ENCODE results near the gene NOS3. TPM values are rescaled to one million over a fixed set of nuclear protein-coding genes. Genes with fewer than 3 reads are reported as not detected.

The NOS3 gene
- total RNA-seq, 1 donor from 2014 or later = 0.15 TPM

DNA sequence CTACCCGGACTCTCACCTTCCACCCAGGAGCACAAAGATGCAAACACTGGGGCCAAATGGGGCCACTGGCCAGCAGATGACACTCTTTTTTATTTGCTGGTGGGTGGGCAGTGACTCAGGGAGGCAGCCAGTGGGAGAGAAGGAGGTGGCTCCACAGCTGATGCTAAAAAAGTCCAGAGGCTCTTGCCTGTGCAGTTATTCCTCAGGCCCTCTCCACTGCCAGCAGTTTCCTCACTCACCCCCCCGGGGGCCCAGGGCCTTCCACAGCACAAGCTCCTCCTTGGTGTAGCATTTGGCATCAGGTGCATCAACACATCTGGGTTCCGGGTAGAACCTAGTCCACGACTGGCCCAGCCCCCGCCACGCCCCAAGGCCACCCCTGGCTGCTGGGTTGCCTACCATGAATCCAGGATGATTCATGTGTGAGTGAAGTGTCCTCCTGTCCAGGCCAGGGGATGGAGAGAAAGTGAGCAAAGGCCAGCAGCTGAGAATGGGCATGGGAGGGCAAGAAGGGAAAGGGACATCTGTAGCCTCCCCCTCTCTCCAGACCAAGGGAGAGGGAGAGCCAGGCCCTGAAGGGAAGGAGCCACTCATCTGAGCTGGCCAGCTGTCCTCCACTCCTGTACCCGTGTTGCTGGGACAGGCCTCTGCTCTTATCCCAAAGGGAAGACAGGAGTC is 11.0 kb upstream of the NOS3 start:
- DNase-seq (ENCODE audit: low read depth) = no peak

DNA sequence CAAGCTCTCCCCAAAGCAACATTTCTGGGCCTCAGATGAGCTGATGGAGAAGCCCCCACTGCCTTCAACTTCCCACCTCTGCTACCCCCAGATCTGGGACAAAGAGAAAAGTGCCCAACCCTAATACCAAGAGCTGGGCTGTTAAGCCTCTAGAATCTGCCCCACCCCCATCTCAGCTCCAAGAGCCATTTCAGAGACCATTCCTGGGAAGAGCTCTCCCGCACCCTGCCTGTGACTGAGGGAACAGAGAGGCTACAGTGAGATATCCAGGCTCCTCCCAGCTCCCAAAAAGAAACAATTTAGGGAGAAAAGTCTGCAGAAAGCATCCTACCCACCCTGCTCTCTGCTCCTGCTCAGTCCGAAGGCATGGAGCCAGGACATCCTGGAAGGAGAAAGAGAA is 10.2 kb upstream of the NOS3 start:
- no peak for DNase-seq (ENCODE audit: low read depth)

DNA sequence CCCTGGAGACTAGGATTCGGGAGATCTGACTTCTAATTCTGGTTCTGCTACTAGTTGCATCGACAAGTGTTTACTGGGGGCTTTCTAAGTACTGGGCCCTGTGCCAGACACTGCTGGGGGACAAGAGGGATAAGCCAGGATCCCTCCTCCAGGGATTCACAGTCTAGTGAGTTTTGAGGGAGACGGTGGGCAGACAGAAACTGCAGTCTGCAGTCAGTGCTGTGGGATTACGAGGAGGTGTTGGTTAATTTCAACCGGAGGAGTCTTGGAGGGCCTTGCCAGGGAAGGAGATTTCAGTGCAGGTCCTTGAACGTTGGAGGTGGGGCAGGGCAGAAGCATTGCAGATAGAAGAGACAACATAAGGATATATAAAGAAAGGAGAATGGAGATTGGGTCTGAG is 9.2 kb upstream of the NOS3 start:
- DNase-seq (ENCODE audit: low read depth) = no peak

DNA sequence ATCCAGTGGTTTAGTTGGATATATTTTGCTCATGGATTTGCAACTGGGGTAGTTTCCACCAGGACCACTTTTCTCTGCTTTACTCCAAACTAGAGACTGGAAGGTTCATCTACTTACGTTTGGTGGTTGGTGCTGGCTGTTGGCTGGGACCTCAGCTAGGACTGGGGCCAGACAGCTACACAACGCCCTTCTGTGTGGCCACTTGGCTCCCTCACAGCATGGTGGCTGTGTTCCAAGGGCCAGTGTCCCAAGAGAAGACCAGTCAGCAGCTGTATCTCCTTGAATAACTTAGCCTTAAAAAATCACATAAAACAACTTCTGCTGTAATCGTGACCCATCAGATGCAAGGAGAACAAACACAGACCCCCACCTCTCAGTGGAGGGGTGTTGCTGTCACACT is 8.5 kb upstream of the NOS3 start:
- DNase-seq (ENCODE audit: low read depth) = no peak

DNA sequence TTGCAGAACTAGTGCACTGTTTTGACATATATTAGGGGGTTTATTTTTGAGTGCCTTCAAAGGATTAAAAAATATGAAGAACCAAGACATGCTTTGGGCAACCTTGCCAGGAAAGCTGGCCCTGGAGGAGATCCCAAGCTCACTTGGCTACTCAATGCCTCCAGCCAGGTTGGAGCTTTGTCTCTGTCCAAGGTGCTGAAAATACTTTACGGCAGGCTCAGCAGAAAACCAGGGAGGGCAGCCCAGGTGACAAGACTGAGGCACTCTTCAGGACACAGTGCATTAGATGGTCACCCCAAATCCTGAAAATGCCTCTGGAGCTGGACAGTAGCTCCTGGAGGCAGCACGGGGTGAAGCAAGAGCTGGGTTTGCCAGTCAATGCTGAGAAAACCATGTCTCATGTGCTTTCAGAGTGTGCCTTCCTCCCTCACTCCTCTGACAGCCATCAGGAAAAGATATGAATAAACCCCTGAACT is 6.9 kb upstream of the NOS3 start:
- DNase-seq (ENCODE audit: low read depth) = peak; percentile 38

DNA sequence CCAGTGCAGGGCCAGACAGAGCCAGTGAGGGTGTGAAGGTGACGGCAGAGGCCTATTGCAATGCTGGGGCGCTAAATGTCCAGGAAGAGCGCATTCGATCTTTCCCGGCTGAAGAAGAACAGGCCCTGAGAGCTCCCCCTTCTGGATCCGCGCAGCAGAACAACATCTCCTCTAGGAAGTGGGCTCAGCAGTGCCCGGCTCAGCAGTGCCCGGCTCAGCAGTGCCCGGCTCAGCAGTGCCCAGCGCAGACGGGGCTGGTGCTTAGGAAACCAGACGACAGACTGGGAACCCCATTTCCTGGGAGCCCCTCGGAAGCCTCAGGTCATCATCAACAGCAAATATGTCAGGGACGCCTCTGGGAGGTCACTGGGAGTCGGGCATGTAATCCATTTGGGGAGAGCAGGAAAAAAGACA is 4.7 kb upstream of the NOS3 start:
- peak; percentile 17 for DNase-seq (ENCODE audit: low read depth)

DNA sequence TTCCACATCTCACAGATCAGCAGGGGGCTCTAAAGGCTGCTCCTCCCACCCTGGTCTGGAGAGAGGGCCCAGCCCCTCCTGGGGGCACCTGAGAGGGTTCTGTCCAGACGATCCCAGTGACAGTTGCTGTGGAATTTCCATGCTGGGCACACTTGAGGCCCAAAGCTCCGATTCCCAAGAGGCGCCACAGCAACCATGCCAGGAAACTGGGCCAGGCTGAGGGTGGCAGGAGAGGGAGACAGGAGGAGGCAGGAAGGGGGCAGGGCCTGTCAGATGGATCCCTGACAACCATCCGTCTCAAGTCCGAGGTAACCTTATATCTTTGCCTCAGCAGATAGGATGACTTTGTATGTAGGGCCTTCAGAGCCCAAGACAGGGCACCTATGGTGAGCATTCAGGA is 4.3 kb upstream of the NOS3 start:
- no peak for DNase-seq (ENCODE audit: low read depth)

DNA sequence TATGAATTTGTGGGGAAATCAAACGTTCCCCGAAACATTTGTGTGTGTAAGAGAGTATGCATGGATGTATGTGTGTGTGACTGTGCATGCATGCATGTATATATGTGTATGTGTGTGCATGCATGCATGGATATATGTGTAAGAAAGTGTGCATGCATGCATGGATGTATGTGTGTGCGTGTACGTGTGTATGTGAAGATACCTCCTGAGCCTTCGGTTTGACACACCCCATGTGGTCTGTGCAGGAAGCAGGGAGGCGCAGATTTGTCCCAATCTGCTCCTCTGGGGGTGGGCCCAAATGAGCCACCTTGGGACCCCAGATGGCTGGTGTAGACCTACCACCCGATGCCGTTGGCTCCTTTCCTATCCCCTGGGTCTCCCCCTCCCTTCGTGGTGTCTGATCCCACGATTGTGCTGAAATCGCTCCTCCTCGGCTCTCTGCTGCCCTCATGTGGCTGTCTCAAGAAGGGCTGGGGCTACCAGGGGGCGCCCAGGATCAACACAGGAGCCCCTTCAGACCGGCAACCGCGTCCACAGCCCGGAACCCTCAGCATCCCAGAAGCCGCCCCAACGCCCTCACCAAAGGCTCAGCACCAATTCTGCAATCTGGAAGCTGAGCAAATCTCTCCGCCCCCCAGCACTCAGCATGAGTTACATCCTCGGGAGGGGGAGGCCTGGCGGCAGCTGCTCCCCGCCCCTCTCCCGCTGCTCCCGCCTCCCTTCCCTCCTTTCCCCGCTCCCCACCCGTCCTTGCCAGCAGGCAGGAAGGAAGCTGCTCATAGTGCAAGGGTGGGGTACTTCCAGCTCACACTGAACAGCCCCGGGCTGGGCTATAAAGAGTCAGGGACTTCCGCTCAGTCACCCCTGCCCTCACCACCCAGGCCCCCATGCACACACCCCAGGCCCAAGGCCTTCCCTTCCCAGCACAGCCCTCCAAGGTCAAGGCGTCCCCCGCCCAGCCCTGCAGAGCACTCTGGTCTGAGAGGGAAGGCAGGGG is 2.3 kb upstream of the NOS3 start:
- no peak for DNase-seq (ENCODE audit: low read depth)

DNA sequence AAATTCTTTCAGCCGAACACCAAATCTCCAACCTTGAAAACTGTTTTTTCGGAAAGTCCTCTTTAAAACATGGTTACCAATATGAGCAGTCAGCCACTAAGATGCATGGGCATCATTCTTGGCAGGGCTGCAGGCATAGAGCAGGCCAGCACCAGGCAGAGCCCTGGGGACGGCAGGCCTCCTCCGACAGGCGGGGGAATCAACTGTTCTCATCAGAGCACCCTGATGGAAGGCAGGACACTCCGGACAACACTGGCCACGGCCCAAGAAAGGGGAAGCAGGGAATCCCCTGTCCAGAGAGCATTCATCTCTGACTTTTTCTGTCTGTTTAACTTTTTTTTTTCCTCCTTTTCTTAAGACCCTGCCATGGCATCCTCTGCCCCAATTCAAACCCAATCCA is 1.4 kb upstream of the NOS3 start:
- DNase-seq (ENCODE audit: low read depth) = no peak

DNA sequence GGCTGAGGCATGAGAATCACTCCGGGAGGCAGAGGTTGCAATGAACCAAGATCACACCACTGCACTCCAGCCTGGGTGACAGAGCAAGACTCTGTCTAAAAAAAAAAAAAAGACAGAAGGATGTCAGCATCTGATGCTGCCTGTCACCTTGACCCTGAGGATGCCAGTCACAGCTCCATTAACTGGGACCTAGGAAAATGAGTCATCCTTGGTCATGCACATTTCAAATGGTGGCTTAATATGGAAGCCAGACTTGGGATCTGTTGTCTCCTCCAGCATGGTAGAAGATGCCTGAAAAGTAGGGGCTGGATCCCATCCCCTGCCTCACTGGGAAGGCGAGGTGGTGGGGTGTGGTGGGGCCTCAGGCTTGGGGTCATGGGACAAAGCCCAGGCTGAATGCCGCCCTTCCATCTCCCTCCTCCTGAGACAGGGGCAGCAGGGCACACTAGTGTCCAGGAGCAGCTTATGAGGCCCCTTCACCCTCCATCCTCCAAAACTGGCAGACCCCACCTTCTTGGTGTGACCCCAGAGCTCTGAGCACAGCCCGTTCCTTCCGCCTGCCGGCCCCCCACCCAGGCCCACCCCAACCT is 1.3 kb downstream of the NOS3 start:
- DNase-seq (ENCODE audit: low read depth) = no peak

DNA sequence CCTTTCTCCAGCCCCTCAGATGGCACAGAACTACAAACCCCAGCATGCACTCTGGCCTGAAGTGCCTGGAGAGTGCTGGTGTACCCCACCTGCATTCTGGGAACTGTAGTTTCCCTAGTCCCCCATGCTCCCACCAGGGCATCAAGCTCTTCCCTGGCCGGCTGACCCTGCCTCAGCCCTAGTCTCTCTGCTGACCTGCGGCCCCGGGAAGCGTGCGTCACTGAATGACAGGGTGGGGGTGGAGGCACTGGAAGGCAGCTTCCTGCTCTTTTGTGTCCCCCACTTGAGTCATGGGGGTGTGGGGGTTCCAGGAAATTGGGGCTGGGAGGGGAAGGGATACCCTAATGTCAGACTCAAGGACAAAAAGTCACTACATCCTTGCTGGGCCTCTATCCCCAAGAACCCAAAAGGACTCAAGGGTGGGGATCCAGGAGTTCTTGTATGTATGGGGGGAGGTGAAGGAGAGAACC is 2.1 kb downstream of the NOS3 start:
- no peak for DNase-seq (ENCODE audit: low read depth)

DNA sequence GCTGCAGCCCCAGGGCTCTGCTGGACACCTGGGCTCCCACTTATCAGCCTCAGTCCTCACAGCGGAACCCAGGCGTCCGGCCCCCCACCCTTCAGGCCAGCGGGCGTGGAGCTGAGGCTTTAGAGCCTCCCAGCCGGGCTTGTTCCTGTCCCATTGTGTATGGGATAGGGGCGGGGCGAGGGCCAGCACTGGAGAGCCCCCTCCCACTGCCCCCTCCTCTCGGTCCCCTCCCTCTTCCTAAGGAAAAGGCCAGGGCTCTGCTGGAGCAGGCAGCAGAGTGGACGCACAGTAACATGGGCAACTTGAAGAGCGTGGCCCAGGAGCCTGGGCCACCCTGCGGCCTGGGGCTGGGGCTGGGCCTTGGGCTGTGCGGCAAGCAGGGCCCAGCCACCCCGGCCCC is 2.7 kb downstream of the NOS3 start:
- no peak for DNase-seq (ENCODE audit: low read depth)

DNA sequence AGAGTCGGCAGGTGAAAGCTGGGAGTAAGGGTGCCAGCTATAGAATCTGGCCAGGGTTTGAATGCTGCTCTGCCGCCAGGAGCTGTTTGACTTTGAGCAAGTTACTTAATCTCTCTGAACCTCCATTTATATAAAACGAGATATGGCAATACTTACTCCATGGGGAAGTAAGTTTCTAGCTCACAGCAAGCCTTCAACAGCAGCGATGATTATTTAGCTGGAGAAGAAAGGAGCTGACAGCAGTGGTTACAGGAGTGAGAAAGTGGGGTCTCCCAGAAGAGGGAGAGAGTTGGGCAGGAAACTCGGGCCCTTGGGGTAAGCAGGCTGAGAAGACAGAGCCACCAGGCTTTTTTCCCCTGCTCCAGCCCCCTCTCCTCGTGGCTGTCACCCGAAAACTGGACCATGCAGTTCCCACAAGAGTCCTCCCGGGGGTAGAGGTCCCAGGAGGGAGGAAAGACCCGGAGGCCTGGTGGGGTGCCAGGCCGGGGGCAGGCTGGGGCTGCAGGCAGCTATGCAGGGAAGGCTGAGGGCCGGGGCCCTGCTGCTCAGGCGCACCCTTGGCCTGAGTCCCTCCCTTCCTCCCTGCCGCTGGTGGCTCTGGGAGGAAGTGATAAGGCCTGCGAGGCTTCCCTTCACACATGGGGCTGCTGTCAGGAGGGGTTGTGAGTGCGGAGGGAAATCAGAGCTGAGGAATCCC is 3.5 kb downstream of the NOS3 start:
- no peak for DNase-seq (ENCODE audit: low read depth)

DNA sequence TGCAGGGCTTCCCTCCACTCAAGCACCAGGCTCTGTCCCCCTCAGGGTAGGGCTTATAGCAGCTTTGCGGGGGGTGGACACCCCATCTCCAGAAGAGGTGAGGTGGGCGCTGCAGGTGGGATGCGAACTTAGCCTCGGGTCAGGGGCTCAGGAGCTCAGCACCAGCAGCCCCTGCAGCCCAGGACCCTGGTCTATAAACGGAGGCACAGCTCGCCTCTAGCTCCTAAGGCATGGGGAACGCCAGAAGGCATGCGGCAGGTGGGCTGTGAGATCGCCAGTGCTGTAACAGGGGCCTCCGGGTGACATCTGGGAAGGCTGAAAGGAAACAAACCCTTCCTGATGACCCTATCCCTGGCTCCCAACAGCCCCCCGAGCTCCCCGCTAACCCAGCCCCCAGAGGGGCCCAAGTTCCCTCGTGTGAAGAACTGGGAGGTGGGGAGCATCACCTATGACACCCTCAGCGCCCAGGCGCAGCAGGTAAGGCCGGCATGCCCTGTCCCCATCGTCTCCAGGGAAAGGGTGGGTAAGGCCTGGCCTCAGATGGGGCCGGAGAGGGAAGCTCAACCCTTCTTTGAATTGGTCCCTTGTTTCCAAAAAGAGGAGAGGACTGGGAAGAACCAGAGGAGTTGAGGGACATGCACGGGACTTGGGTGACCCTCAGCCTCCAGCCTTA is 4.2 kb downstream of the NOS3 start:
- DNase-seq (ENCODE audit: low read depth) = no peak

DNA sequence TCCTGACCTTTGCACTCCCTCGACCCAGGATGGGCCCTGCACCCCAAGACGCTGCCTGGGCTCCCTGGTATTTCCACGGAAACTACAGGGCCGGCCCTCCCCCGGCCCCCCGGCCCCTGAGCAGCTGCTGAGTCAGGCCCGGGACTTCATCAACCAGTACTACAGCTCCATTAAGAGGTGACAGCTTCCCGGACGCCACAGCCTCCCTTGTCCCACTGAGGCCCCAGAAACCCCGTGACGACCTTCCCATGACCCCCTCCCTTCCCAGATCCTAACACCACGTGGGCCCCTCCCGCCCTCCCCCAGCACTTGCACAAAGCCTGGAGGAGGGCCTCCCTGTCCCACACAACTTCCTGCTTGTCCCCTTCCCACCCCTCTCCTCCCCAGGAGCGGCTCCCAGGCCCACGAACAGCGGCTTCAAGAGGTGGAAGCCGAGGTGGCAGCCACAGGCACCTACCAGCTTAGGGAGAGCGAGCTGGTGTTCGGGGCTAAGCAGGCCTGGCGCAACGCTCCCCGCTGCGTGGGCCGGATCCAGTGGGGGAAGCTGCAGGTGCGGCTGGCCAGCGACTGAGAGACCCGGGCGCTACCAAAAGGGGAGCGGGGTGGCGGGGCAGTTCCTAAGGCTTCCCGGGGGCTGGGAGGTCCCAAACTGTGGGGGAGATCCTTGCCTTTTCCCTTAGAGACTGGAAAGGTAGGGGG is 5.7 kb downstream of the NOS3 start:
- no peak for DNase-seq (ENCODE audit: low read depth)

DNA sequence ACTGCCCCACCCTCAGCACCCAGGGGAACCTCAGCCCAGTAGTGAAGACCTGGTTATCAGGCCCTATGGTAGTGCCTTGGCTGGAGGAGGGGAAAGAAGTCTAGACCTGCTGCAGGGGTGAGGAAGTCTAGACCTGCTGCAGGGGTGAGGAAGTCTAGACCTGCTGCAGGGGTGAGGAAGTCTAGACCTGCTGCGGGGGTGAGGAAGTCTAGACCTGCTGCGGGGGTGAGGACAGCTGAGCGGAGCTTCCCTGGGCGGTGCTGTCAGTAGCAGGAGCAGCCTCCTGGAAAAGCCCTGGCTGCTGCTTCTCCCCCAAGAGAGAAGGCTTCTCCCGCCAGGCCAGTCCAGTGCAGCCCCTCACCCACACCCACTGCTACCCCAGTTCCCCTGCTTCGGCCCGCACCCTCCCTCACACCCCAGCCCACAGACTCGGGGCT is 6.3 kb downstream of the NOS3 start:
- DNase-seq (ENCODE audit: low read depth) = no peak

DNA sequence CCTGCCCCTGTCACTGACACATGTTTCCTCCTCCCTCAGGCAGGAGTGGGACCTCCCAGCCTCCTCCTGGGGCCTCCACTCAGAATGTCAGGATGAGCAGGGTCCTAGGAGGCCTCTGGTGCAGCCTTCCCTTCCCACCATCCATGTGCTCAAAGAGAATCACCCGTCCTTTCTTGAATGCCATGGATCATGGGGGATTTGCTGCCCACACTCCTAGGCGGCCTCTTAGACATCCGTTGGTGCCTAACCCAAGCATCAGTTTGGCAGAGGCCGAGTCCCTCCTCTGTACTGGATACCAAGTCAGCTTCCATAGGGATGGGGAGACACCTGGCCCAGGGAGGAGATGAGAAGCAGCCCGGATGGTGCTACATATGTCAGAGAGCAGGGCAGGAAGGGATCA is 7.0 kb downstream of the NOS3 start:
- no peak for DNase-seq (ENCODE audit: low read depth)

DNA sequence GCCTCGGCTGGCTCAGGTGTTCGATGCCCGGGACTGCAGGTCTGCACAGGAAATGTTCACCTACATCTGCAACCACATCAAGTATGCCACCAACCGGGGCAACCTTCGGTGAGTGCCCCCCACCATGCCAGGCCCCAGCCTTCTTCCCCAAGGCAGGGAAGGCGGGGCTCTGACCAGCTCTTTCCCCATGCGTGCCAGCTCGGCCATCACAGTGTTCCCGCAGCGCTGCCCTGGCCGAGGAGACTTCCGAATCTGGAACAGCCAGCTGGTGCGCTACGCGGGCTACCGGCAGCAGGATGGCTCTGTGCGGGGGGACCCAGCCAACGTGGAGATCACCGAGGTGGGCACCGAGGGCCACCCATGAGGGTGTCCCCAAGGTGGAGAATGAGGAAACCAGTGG is 7.5 kb downstream of the NOS3 start:
- no peak for DNase-seq (ENCODE audit: low read depth)

DNA sequence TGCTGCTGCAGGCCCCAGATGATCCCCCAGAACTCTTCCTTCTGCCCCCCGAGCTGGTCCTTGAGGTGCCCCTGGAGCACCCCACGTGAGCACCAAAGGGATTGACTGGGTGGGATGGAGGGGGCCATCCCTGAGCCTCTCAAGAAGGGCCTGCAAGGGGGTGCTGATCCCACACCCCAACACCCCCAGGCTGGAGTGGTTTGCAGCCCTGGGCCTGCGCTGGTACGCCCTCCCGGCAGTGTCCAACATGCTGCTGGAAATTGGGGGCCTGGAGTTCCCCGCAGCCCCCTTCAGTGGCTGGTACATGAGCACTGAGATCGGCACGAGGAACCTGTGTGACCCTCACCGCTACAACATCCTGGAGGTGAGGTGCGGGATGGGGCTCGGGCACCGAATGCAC is 8.2 kb downstream of the NOS3 start:
- DNase-seq (ENCODE audit: low read depth) = no peak

DNA sequence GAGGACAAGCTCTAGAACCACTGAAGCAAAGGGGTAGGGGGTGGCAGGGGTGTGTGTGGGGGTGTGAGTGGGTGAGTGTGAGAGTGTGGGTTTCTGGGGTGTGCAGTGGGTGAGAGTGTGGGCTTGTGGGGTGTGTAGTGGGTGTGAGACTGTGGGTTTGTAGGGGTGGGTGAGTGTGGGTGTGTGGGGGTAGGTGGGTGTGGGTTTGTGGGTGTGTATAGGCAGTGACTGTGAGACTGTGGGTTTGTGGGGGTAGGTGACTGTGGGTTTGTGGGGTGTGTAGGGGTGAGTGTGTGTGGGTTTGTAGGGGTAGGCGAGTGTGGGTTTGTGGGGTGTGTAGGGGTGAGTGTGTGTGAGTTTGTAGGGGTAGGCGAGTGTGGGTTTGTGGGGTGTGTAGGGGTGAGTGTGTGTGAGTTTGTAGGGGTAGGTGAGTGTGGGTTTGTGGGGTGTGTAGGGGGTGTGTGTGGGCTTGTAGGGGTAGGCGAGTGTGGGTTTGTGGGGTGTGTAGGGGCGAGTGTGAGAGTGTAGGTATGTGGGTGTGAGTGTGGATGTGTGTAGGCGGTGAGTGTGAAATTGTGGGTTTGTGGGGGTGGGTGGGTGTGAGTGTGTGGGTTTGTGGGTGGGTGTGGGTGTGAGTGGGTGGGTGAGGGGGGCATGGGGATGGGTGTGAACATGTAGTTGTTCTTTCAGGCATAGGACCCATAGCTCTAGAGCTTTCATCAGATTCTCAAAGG is 8.8 kb downstream of the NOS3 start:
- DNase-seq (ENCODE audit: low read depth) = no peak
